Measurements from ENCODE around the gene MED13L.

The MED13L gene

GRCh38 chr12:116141110-116141832 lies 136.2 kb downstream of the MED13L start:
- FAIRE-seq (no peak), DNase-seq (ENCODE audit: insufficient read length, low spot score) (no peak)
- peak; percentile 49 for TF ChIP-seq CTCF (IDR thresholded peaks at IDR 0.05; ENCODE audit: insufficient read depth, missing control alignments)

- TF ChIP-seq CTCF (IDR thresholded peaks at IDR 0.05; ENCODE audit: insufficient read depth, missing control alignments): no peak
- DNase-seq (ENCODE audit: insufficient read length, low spot score) (no peak), FAIRE-seq (no peak)
These were observed 137.0 kb downstream of the MED13L start for GRCh38 chr12:116140529-116140928.

GRCh38 chr12:116138781-116139180 lies 138.7 kb downstream of the MED13L start:
- DNase-seq (ENCODE audit: insufficient read length, low spot score) (no peak), FAIRE-seq (no peak)
- no peak for TF ChIP-seq CTCF (IDR thresholded peaks at IDR 0.05; ENCODE audit: insufficient read depth, missing control alignments)

GRCh38 chr12:116138364-116138763 lies 139.1 kb downstream of the MED13L start:
- no peak for TF ChIP-seq CTCF (IDR thresholded peaks at IDR 0.05; ENCODE audit: insufficient read depth, missing control alignments)
- DNase-seq (ENCODE audit: insufficient read length, low spot score) (no peak), FAIRE-seq (no peak)

GRCh38 chr12:116137318-116137717 lies 140.2 kb downstream of the MED13L start:
- no peak for DNase-seq (ENCODE audit: insufficient read length, low spot score)
- FAIRE-seq: no peak
- TF ChIP-seq CTCF (IDR thresholded peaks at IDR 0.05; ENCODE audit: insufficient read depth, missing control alignments): no peak

- FAIRE-seq (no peak), DNase-seq (ENCODE audit: insufficient read length, low spot score) (no peak)
- no peak for TF ChIP-seq CTCF (IDR thresholded peaks at IDR 0.05; ENCODE audit: insufficient read depth, missing control alignments)
These were observed 141.2 kb downstream of the MED13L start for GRCh38 chr12:116136340-116136739.

- FAIRE-seq (no peak), DNase-seq (ENCODE audit: insufficient read length, low spot score) (no peak)
- no peak for TF ChIP-seq CTCF (IDR thresholded peaks at IDR 0.05; ENCODE audit: insufficient read depth, missing control alignments)
These were observed 142.1 kb downstream of the MED13L start for GRCh38 chr12:116135209-116135930.
